BE2C (cell line): ENCODE results near the gene TNFRSF19.

ENCODE experiments used
- DNase-seq: peaks from one replicate; pipeline ENCODE4 v3.0.0-alpha.2; 2020
- H3K27me3 ChIP-seq: fragments of 250-450 bp; sonication (Bioruptor Pico); 2 replicates; pipeline ENCODE4 v1.5.1; 2020; ENCODE audit warnings: mild to moderate bottlenecking
- H3K36me3 ChIP-seq: fragments of 250-450 bp; sonication (Bioruptor Pico); 2 replicates; pipeline ENCODE4 v1.5.1; 2020; ENCODE audit warnings: mild to moderate bottlenecking
- H3K4me1 ChIP-seq: fragments of 250-450 bp; sonication (Bioruptor Pico); 2 replicates; pipeline ENCODE4 v1.5.1; 2020
- H3K4me3 ChIP-seq: 2 replicates; pipeline ENCODE4 v1.5.1; 2011; ENCODE audit warnings: low read depth, low read length
- H3K9me3 ChIP-seq: fragments of 250-450 bp; sonication (Bioruptor Pico); 2 replicates; pipeline ENCODE4 v1.5.1; 2020
- TF ChIP-seq, protein P1 (sequence below): IDR thresholded peaks from 2 replicates; pipeline ENCODE4 v1.5.1; 2012; ENCODE audit warnings: mild to moderate bottlenecking, low read depth, low read length

The TNFRSF19 gene

DNA sequence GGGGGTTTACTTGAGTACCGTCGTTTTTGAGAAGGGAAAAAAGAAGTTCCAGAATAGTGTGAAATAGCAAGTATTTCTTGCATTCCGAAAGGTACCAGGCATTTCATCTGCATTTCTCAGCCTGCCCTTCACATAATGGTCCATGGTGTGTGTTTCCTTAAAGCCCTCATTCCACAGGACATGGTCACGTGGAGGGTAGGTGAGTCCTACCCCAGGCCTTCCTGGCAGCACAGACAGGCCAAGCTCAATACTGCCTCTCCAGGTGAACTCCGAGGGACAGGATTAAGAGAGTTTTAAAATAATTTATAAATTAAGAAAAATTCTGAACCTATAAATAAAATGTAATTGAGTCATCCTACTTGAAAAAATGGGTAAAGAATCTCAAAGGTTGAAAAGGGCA lies 64.7 kb downstream of the TNFRSF19 start:
- H3K4me3 ChIP-seq = no peak overlapping the region
- H3K9me3 ChIP-seq = no peaks in the 10 kb centered on the region
- H3K36me3 ChIP-seq = no peaks in the 10 kb centered on the region
- TF ChIP-seq, protein P1, sequence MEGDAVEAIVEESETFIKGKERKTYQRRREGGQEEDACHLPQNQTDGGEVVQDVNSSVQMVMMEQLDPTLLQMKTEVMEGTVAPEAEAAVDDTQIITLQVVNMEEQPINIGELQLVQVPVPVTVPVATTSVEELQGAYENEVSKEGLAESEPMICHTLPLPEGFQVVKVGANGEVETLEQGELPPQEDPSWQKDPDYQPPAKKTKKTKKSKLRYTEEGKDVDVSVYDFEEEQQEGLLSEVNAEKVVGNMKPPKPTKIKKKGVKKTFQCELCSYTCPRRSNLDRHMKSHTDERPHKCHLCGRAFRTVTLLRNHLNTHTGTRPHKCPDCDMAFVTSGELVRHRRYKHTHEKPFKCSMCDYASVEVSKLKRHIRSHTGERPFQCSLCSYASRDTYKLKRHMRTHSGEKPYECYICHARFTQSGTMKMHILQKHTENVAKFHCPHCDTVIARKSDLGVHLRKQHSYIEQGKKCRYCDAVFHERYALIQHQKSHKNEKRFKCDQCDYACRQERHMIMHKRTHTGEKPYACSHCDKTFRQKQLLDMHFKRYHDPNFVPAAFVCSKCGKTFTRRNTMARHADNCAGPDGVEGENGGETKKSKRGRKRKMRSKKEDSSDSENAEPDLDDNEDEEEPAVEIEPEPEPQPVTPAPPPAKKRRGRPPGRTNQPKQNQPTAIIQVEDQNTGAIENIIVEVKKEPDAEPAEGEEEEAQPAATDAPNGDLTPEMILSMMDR = no peak
- no peaks in the 10 kb centered on the region for H3K4me1 ChIP-seq
- H3K27me3 ChIP-seq = no peaks in the 10 kb centered on the region
- no peak for DNase-seq

DNA sequence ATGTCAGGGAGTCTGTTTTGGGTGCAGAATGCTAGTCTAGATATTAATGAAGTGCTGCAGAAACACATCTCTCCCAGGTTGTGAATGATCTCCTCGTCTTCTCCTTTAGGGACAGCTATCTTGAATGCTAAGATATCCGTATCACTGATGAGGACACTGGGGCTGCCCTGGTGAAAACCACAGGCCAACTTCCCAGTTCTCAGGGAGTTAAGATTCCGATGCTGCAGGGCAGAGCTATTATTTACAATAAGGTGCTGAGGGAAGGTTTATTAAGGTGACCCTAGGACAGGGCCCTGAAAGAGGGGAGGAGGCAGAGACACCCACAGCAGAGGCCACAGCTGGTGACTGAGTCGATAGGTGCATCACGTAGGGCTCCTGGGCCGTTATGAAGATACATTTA lies 66.1 kb downstream of the TNFRSF19 start:
- no peaks in the 10 kb centered on the region for H3K27me3 ChIP-seq
- TF ChIP-seq, protein P1 = no peak
- H3K4me3 ChIP-seq = no peak overlapping the region
- H3K4me1 ChIP-seq = no peaks in the 10 kb centered on the region
- no peak for DNase-seq
- no peaks in the 10 kb centered on the region for H3K9me3 ChIP-seq
- no peaks in the 10 kb centered on the region for H3K36me3 ChIP-seq

- H3K36me3 ChIP-seq = no peaks in the 10 kb centered on the region
- H3K4me3 ChIP-seq = no peak overlapping the region
- no peaks in the 10 kb centered on the region for H3K27me3 ChIP-seq
- no peak for DNase-seq
- no peaks in the 10 kb centered on the region for H3K9me3 ChIP-seq
- TF ChIP-seq, protein P1 = no peak
- no peaks in the 10 kb centered on the region for H3K4me1 ChIP-seq
Observed at GRCh38 chr13:23637829-23638228, 67.6 kb downstream of the TNFRSF19 start.

DNA sequence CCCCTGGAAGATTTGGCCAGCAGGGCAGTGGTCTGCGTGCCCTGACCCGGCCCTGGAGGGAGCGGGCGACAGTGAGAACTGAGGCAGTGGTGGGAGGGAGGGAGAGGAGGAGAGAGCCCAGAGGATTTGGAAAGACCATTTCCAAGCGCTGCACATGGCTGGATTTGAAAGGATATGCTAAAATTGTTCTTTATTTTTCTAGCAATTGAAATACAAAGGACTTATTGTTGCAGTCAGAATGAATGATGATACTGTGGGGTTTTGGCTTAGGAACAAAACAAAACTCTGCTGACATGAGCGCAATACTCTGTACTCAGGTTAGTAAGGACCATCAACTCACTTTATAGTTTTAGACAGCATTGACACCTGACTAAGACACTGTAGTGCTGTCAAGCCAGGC lies 69.5 kb downstream of the TNFRSF19 start:
- Histone ChIP-seq H3K9me3 (no peaks in the 10 kb centered on the region), H3K4me3 (no peak overlapping the region), H3K4me1 (peaks cover 5% of the 10 kb centered on the region; the same call in 1 of the 2 replicates), H3K27me3 (no peaks in the 10 kb centered on the region), H3K36me3 (no peaks in the 10 kb centered on the region)
- no peak for DNase-seq
- TF ChIP-seq, protein P1 = no peak

DNA sequence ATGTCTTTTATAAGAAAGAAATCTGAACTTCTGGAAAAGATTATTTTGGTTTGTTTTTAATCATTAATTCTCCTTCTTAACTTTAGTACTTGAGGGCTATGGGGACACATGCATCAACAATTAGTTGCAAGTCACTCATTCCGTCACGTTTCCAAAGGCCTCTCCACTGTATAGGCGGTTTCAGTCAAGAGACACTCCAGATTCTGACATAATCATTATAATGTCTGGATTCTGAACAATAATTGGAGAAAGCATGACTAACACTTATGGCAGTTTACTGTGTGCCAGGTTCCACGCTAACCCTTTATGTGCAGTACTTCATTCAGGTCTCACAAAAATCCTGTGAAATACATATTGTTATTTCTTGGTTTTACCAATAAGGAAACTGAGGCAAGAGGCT lies 71.9 kb downstream of the TNFRSF19 start:
- Histone ChIP-seq H3K27me3 (no peaks in the 10 kb centered on the region), H3K36me3 (no peaks in the 10 kb centered on the region), H3K4me1 (peaks cover 5% of the 10 kb centered on the region; the same call in 1 of the 2 replicates), H3K9me3 (no peaks in the 10 kb centered on the region), H3K4me3 (no peak overlapping the region)
- DNase-seq = no peak
- TF ChIP-seq, protein P1 = no peak

DNA sequence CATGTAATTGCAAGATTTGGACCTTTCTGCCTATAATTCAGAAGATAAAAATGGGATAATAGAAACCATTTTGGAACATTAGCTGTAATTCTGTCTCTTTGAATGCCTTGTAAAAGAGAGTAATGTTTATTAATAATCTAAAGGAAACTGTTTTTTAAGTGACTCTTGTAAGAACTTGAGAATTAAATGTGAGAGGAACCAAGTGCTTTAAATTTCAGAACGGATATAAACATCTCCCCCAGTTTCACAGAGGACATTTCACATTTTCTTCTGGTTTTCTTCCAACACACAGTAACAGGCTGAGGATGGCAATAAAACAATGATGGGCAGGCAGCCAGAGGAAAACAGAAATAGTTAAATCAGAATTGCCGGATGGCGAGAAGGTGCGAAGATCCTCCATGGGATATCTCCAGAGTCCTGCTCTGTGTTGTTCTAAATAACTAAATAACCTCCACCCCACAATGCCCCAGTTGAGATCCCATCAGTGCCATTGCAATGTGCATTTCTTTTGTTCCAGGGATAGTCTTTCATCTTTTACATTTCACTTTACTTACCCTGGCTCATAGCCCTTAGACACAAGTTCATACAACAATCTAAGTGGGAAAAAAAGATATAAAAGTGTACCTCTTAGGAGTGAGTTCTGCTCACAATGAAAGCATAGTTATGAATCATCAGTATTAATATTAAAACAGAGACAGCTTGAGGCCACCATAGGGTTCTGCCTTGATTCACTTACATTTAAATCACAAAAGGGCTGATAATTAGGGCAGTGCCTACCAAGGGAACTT lies 73.3 kb downstream of the TNFRSF19 start:
- no peak overlapping the region for H3K4me3 ChIP-seq
- no peaks in the 10 kb centered on the region for H3K36me3 ChIP-seq
- no peaks in the 10 kb centered on the region for H3K9me3 ChIP-seq
- H3K4me1 ChIP-seq = peaks cover 5% of the 10 kb centered on the region; the same call in 1 of the 2 replicates
- no peak for DNase-seq
- TF ChIP-seq, protein P1 = no peak
- H3K27me3 ChIP-seq = no peaks in the 10 kb centered on the region
